LNCaP clone FGC (cell line): Measurements from ENCODE around the gene EYA3.
"Not testable (repeated sequence)": the region's sequence is repeated elsewhere in the genome, so short reads cannot be mapped to it uniquely, and the experiment has no call there.

Experiments
- DNase-seq: peaks from one replicate; pipeline ENCODE4 v3.0.0-alpha.2; 2011; ENCODE audit warnings: low read depth
- H3K4me3 ChIP-seq: 2 replicates; pipeline ENCODE4 v1.5.1; 2011; ENCODE audit warnings: mild to moderate bottlenecking, low read depth, low read length, control low read depth
- CTCF ChIP-seq: IDR thresholded peaks from 2 replicates; pipeline ENCODE4 v1.5.1; 2012; ENCODE audit warnings: mild to moderate bottlenecking; ENCODE audit not compliant: control insufficient read depth, insufficient read depth; ENCODE audit errors: extremely low read depth

The EYA3 gene

GRCh38 chr1:28002600-28002999 lies 85.8 kb downstream of the EYA3 start:
- TF ChIP-seq CTCF: no peak
- no peak overlapping the region for H3K4me3 ChIP-seq

GRCh38 chr1:27999055-27999454 lies 89.4 kb downstream of the EYA3 start:
- H3K4me3 ChIP-seq: no peak overlapping the region
- TF ChIP-seq CTCF: no peak
- no peak for DNase-seq

More at GRCh38 chr1:28002600-28002999, 85.8 kb downstream of the EYA3 start:
- DNase-seq: no peak

GRCh38 chr1:27994526-27994925 lies 93.9 kb downstream of the EYA3 start:
- H3K4me3 ChIP-seq, DNase-seq: not testable (repeated sequence)

GRCh38 chr1:27994060-27994459 lies 94.3 kb downstream of the EYA3 start:
- H3K4me3 ChIP-seq: no peak overlapping the region
- no peak for DNase-seq
- no peak for TF ChIP-seq CTCF

GRCh38 chr1:27993241-27993640 lies 95.2 kb downstream of the EYA3 start:
- TF ChIP-seq CTCF: no peak
- H3K4me3 ChIP-seq: no peak overlapping the region
- no peak for DNase-seq

GRCh38 chr1:27992276-27992675 lies 96.1 kb downstream of the EYA3 start:
- no peak for DNase-seq
- H3K4me3 ChIP-seq: no peak overlapping the region
- no peak for TF ChIP-seq CTCF

- DNase-seq: no peak
- TF ChIP-seq CTCF: no peak
- no peak overlapping the region for H3K4me3 ChIP-seq
Observed at GRCh38 chr1:27990920-27991537, 97.4 kb downstream of the EYA3 start.
